H9 (cell line): ENCODE measurements around the gene MEG3. TPM values are rescaled to one million over a fixed set of nuclear protein-coding genes. Genes with fewer than 3 reads are reported as not detected.

Experiments
- DNase-seq: peaks from one replicate; pipeline ENCODE4 v3.0.0-alpha.2; 2017
- H2AFZ ChIP-seq: one replicate; pipeline ENCODE4 v1.6.1; 2013; ENCODE audit warnings: mild to moderate bottlenecking, low read length, control low read depth, moderate library complexity
- H2AK5ac ChIP-seq: 2 replicates; pipeline ENCODE4 v1.6.1; 2013; ENCODE audit warnings: low read length, control low read depth, mixed read lengths; ENCODE audit not compliant: insufficient read length
- H2BK120ac ChIP-seq: one replicate; pipeline ENCODE4 v1.6.1; 2013; ENCODE audit warnings: low read depth, mild to moderate bottlenecking, low read length, control low read depth, inconsistent platforms; ENCODE audit not compliant: poor library complexity, severe bottlenecking
- H2BK12ac ChIP-seq: 2 replicates; pipeline ENCODE4 v1.6.1; 2013; ENCODE audit warnings: low read length, control low read depth, mixed read lengths, low read depth; ENCODE audit not compliant: insufficient read length
- H2BK15ac ChIP-seq: 2 replicates; pipeline ENCODE4 v1.6.1; 2013; ENCODE audit warnings: low read depth, low read length, control low read depth
- H2BK20ac ChIP-seq: one replicate; pipeline ENCODE4 v1.6.1; 2013; ENCODE audit warnings: low read depth, mild to moderate bottlenecking, low read length, control low read depth, inconsistent platforms; ENCODE audit not compliant: poor library complexity, severe bottlenecking
- H2BK5ac ChIP-seq: 2 replicates; pipeline ENCODE4 v1.6.1; 2013; ENCODE audit warnings: low read length, control low read depth, mixed read lengths; ENCODE audit not compliant: insufficient read length
- H3K14ac ChIP-seq: 2 replicates; pipeline ENCODE4 v1.6.1; 2013; ENCODE audit warnings: low read length, control low read depth; ENCODE audit not compliant: insufficient read depth
- H3K18ac ChIP-seq: 2 replicates; pipeline ENCODE4 v1.6.1; 2013; ENCODE audit warnings: low read depth, mild to moderate bottlenecking, mixed read lengths, low read length, control low read depth; ENCODE audit not compliant: insufficient read length
- H3K23ac ChIP-seq: 2 replicates; pipeline ENCODE4 v1.6.1; 2013; ENCODE audit warnings: low read length, control low read depth, mixed read lengths, low read depth; ENCODE audit not compliant: insufficient read length
- H3K23me2 ChIP-seq: 2 replicates; pipeline ENCODE4 v1.6.1; 2013; ENCODE audit warnings: low read depth, mild to moderate bottlenecking, mixed read lengths, low read length, control low read depth; ENCODE audit not compliant: insufficient read length, poor library complexity, severe bottlenecking
- H3K27ac ChIP-seq: 2 replicates; pipeline ENCODE4 v1.5.1; 2013; ENCODE audit warnings: low read length, control low read depth, mixed read lengths, low read depth; ENCODE audit not compliant: insufficient read length
- H3K27me3 ChIP-seq: 2 replicates; pipeline ENCODE4 v1.6.1; 2013; ENCODE audit warnings: low read length, control low read depth, inconsistent platforms; ENCODE audit not compliant: insufficient read depth
- H3K4ac ChIP-seq: 2 replicates; pipeline ENCODE4 v1.6.1; 2013; ENCODE audit warnings: low read depth, mild to moderate bottlenecking, control low read depth, inconsistent platforms, low read length, moderate library complexity
- H3K4me1 ChIP-seq: 2 replicates; pipeline ENCODE4 v1.6.1; 2013; ENCODE audit warnings: low read length, control low read depth, inconsistent platforms; ENCODE audit not compliant: insufficient read depth
- H3K4me2 ChIP-seq: 2 replicates; pipeline ENCODE4 v1.6.1; 2013; ENCODE audit warnings: low read length, control low read depth, mixed read lengths; ENCODE audit not compliant: insufficient read length, insufficient read depth
- H3K56ac ChIP-seq: 2 replicates; pipeline ENCODE4 v1.6.1; 2013; ENCODE audit warnings: low read depth, mild to moderate bottlenecking, mixed read lengths, low read length, control low read depth; ENCODE audit not compliant: insufficient read length
- H3K79me1 ChIP-seq: 2 replicates; pipeline ENCODE4 v1.6.1; 2013; ENCODE audit warnings: low read depth, mild to moderate bottlenecking, moderate library complexity, low read length, control low read depth, inconsistent platforms; ENCODE audit not compliant: insufficient read depth, poor library complexity, severe bottlenecking
- H3K79me2 ChIP-seq: 2 replicates; pipeline ENCODE4 v1.6.1; 2013; ENCODE audit warnings: low read length, control low read depth, inconsistent platforms; ENCODE audit not compliant: insufficient read depth
- H3K9ac ChIP-seq: 2 replicates; pipeline ENCODE4 v1.6.1; 2013; ENCODE audit warnings: low read length, control low read depth, mixed read lengths; ENCODE audit not compliant: insufficient read length; ENCODE audit errors: extremely low read depth
- H3K9me3 ChIP-seq: one replicate; pipeline ENCODE4 v1.6.1; 2013; ENCODE audit warnings: low read depth, low read length, inconsistent platforms; ENCODE audit not compliant: control insufficient read depth
- H3T11ph ChIP-seq: one replicate; pipeline ENCODE4 v1.6.1; 2013; ENCODE audit warnings: mild to moderate bottlenecking, low read length, control low read depth, inconsistent platforms
- H4K20me1 ChIP-seq: one replicate; pipeline ENCODE4 v1.6.1; 2013; ENCODE audit not compliant: control insufficient read depth, insufficient read length, insufficient read depth
- H4K5ac ChIP-seq: 2 replicates; pipeline ENCODE4 v1.6.1; 2013; ENCODE audit warnings: low read depth, mild to moderate bottlenecking, mixed read lengths, low read length, control low read depth; ENCODE audit not compliant: insufficient read length
- H4K8ac ChIP-seq: replicated peaks from 2 replicates; pipeline ENCODE4 v1.6.1; 2013; ENCODE audit warnings: low read length, control low read depth, mixed read lengths, low read depth; ENCODE audit not compliant: insufficient read length
- H4K91ac ChIP-seq: 2 replicates; pipeline ENCODE4 v1.6.1; 2013; ENCODE audit warnings: low read depth, mild to moderate bottlenecking, moderate library complexity, mixed read lengths, low read length, control low read depth; ENCODE audit not compliant: insufficient read length
- H3K27ac Mint-ChIP-seq, 3 experiments: 2 replicates in 2 of 3; 3 replicates in 1 of 3; pipeline ENCODE4 v1.8.0; 2020 to 2021; ENCODE audit warnings: mixed read lengths in 3 of 3, mild to moderate bottlenecking in 1 of 3, moderate library complexity in 1 of 3
- H3K27me3 Mint-ChIP-seq: 2 replicates; pipeline ENCODE4 v1.8.0; 2021; ENCODE audit warnings: low read depth, mild to moderate bottlenecking, moderate library complexity, mixed read lengths
- H3K36me3 Mint-ChIP-seq, 3 experiments: 2 replicates in 2 of 3; 3 replicates in 1 of 3; pipeline ENCODE4 v1.8.0; 2020 to 2021; ENCODE audit warnings: low read depth in 3 of 3, mixed read lengths in 3 of 3; ENCODE audit not compliant: insufficient read depth in 1 of 3
- H3K4me1 Mint-ChIP-seq, 2 experiments: 2 replicates each; pipeline ENCODE4 v1.8.0; 2020; ENCODE audit warnings: mixed read lengths in 2 of 2
- H3K4me3 Mint-ChIP-seq, 2 experiments: 2 replicates in 1 of 2; 3 replicates in 1 of 2; pipeline ENCODE4 v1.8.0; 2020 to 2021; ENCODE audit warnings: mild to moderate bottlenecking in 2 of 2, mixed read lengths in 2 of 2, moderate library complexity in 1 of 2
- H3K9me3 Mint-ChIP-seq, 2 experiments: 2 replicates in 1 of 2; 3 replicates in 1 of 2; pipeline ENCODE4 v1.8.0; 2020; ENCODE audit warnings: mild to moderate bottlenecking in 2 of 2, mixed read lengths in 2 of 2, moderate library complexity in 1 of 2
- CTCF ChIP-seq: fragments of 200-600 bp; sonication (generic); conservative IDR thresholded peaks from 3 replicates; pipeline ENCODE4 v1.8.0; 2021; ENCODE audit warnings: antibody characterized with exemption, mild to moderate bottlenecking
- WGBS: extraction: QIAGEN DNeasy Blood & Tissue Kit; methylation state at CpG from one replicate; pipeline ENCODE4 v1.1.7; 2013; ENCODE audit warnings: missing lambda C conversion rate, low lambda C conversion rate, mixed read lengths; ENCODE audit not compliant: insufficient read length; ENCODE audit errors: extremely low coverage; 5-methylcytosine and 5-hydroxymethylcytosine counted together
- total RNA-seq: library from RNA; stranded (reverse); gene quantifications from 2 replicates; pipeline ENCODE4 v1.2.1, GENCODE V29; 2021

MEG3 gene
- total RNA-seq, 1 experiment from 2014 or later = 0.52 TPM

GRCh38 chr14:100815478-100816285 lies 10.2 kb upstream of the MEG3 start:
- no CpG with 5 or more reads among the region's 15 CpGs for WGBS
- no peak for DNase-seq
- no peak overlapping the region for H3K23ac ChIP-seq
- peaks cover 22 to 25% of the 10 kb centered on the region in 2 experiments for H3K4me1 Mint-ChIP-seq
- no peak overlapping the region for H3K56ac ChIP-seq
- no peak overlapping the region for H3K4ac ChIP-seq
- H2BK20ac ChIP-seq = no peak overlapping the region
- H3K9me3 Mint-ChIP-seq = peaks cover 21 to 22% of the 10 kb centered on the region in 2 experiments
- no peak overlapping the region for H3K9ac ChIP-seq
- no peak overlapping the region for H3K14ac ChIP-seq
- H3K23me2 ChIP-seq = no peaks in the 10 kb centered on the region
- no peak overlapping the region for H3K18ac ChIP-seq
- H3K27ac ChIP-seq = no peak overlapping the region
- H3K27ac Mint-ChIP-seq = peak overlapping the region in 1 of 3 experiments; percentile 47; a peak in 2 of 7 replicates
- no peak overlapping the region for H2AK5ac ChIP-seq
- no peak overlapping the region for H4K91ac ChIP-seq
- H4K5ac ChIP-seq = no peak overlapping the region
- no peak overlapping the region for H2BK15ac ChIP-seq
- H4K8ac ChIP-seq = no peak overlapping the region
- H2BK5ac ChIP-seq = no peak overlapping the region
- H3K9me3 ChIP-seq = peaks cover 16% of the 10 kb centered on the region
- no peak overlapping the region for H3K4me3 Mint-ChIP-seq
- H2AFZ ChIP-seq = no peak overlapping the region
- no peaks in the 10 kb centered on the region for H3K79me1 ChIP-seq
- no peak for TF ChIP-seq CTCF
- peaks cover 16 to 19% (median 16%) of the 10 kb centered on the region in 3 experiments for H3K36me3 Mint-ChIP-seq
- H3K4me2 ChIP-seq = no peak overlapping the region
- no peaks in the 10 kb centered on the region for H3K79me2 ChIP-seq
- H3K4me1 ChIP-seq = no peaks in the 10 kb centered on the region; the same call in 1 of the 2 replicates
- H3T11ph ChIP-seq = no peak overlapping the region
- H2BK12ac ChIP-seq = no peak overlapping the region
- no peaks in the 10 kb centered on the region for H3K27me3 ChIP-seq
- H3K27me3 Mint-ChIP-seq = peaks cover 10% of the 10 kb centered on the region
- H2BK120ac ChIP-seq = no peak overlapping the region
- no peaks in the 10 kb centered on the region for H4K20me1 ChIP-seq
